HepG2 (cell line): ENCODE data around the gene ULBP2. TPM values are rescaled to one million over a fixed set of nuclear protein-coding genes. Genes with fewer than 3 reads are reported as not detected.

ENCODE experiments used
- ATAC-seq: fragments of 200-7000 bp; cut with Tn5 transposase; 3 replicates; pipeline ENCODE4 v1.9.1; 2020; ENCODE audit warnings: mild to moderate bottlenecking, moderate library complexity
- BruUV-seq: library from RNA; stranded (reverse); fragments of 400-500 nt; replicated peaks from 2 replicates; lab custom pipeline; 2021; lab: Mats Ljungman, UMichigan
- CTCF ChIA-PET: fragments of 300-600 bp; formaldehyde crosslinking; extraction: SDS; loops from one replicate; lab custom pipeline; 2021; ENCODE audit warnings: low total read pairs, inconsistent platforms, low intra/inter-chr PET ratio; lab: Yijun Ruan, JAX
- POLR2A ChIA-PET: fragments of 350-600 bp; sonication (Branson Sonifier 250); formaldehyde crosslinking; loops from one replicate; lab custom pipeline; 2020; ENCODE audit warnings: antibody characterized with exemption, inconsistent platforms; lab: Yijun Ruan, JAX
- DNase-seq: peaks from one replicate; pipeline ENCODE4 v3.0.0-alpha.2; 2015; ENCODE audit warnings: low spot score
- FAIRE-seq: peaks from 3 replicates; lab custom pipeline; 2011; peaks lifted over from hg19 to GRCh38; lab: Jason Lieb, UNC
- H2AFZ ChIP-seq: one replicate; pipeline ENCODE4 v1.6.1; 2011; ENCODE audit warnings: low read length, inconsistent platforms
- H3K27ac ChIP-seq: fragments of 300-600 bp; 3 replicates; pipeline ENCODE4 v1.8.0; 2011; ENCODE audit warnings: mixed run types, mild to moderate bottlenecking, mixed read lengths, low read length, inconsistent platforms; ENCODE audit not compliant: insufficient read depth; ENCODE audit errors: extremely low read length
- H3K27me3 ChIP-seq, 2 experiments: fragments of 200-600 bp in 1 of 2; 2 replicates in 1 of 2; 3 replicates in 1 of 2; pipeline versions ENCODE4 v1.6.0 to v1.8.0; 2011; ENCODE audit warnings: low read length in 2 of 2, mild to moderate bottlenecking in 2 of 2, moderate library complexity in 2 of 2, inconsistent platforms in 1 of 2; ENCODE audit not compliant: insufficient read depth in 2 of 2, control insufficient read depth in 1 of 2
- H3K36me3 ChIP-seq, 2 experiments: fragments of 200-600 bp in 1 of 2; replicated peaks in 1 of 2; 2 replicates in 1 of 2; 3 replicates in 1 of 2; pipeline versions ENCODE4 v1.5.1 to v1.8.0; 2011; ENCODE audit warnings: low read length in 2 of 2, inconsistent platforms in 1 of 2; ENCODE audit not compliant: insufficient read depth in 2 of 2, control insufficient read depth in 1 of 2
- H3K4me1 ChIP-seq: 2 replicates; pipeline ENCODE4 v1.5.1; 2012; ENCODE audit warnings: low read length, inconsistent platforms; ENCODE audit not compliant: insufficient read depth
- H3K4me2 ChIP-seq: 2 replicates; pipeline ENCODE4 v1.6.0; 2011; ENCODE audit warnings: low read depth, low read length, inconsistent platforms
- H3K4me3 ChIP-seq, 3 experiments: fragments of 200-600 bp in 1 of 3; sonication (generic), shearing (Covaris generic) in 1 of 3; replicated peaks in 1 of 3; 2 replicates each; pipeline ENCODE4 v1.5.1; 2011 to 2016; ENCODE audit warnings: low read length in 3 of 3, inconsistent platforms in 2 of 3, low read depth in 2 of 3, mild to moderate bottlenecking in 2 of 3, control low read depth in 1 of 3, mixed read lengths in 1 of 3; ENCODE audit not compliant: insufficient read depth in 1 of 3
- H3K79me2 ChIP-seq: one replicate; pipeline ENCODE4 v1.6.1; 2011; ENCODE audit warnings: low read length, inconsistent platforms; ENCODE audit not compliant: insufficient read depth
- H3K9ac ChIP-seq: 2 replicates; pipeline ENCODE4 v1.6.0; 2011; ENCODE audit warnings: mild to moderate bottlenecking, low read depth, low read length, inconsistent platforms; ENCODE audit not compliant: insufficient read depth
- H3K9me3 ChIP-seq: 2 replicates; pipeline ENCODE4 v1.5.1; 2012; ENCODE audit warnings: mild to moderate bottlenecking, low read length
- H4K20me1 ChIP-seq: 2 replicates; pipeline ENCODE4 v1.6.0; 2011; ENCODE audit warnings: inconsistent platforms, mild to moderate bottlenecking, low read length, moderate library complexity; ENCODE audit not compliant: insufficient read depth
- PRDM4 ChIP-seq: sonication (generic); formaldehyde crosslinking; IDR thresholded peaks from 2 replicates; pipeline ENCODE4 v1.9.0; 2021; ENCODE audit warnings: missing genetic modification reagents, borderline replicate concordance
- SOX5 ChIP-seq: IDR thresholded peaks from 2 replicates; pipeline ENCODE4 v1.6.1; 2016; ENCODE audit warnings: borderline replicate concordance
- UBTF ChIP-seq: sonication (generic); formaldehyde crosslinking; IDR thresholded peaks from 2 replicates; pipeline ENCODE4 v1.4.0; 2020; ENCODE audit warnings: mild to moderate bottlenecking, missing genetic modification reagents
- ZNF142 ChIP-seq: sonication (generic); formaldehyde crosslinking; IDR thresholded peaks from 2 replicates; pipeline ENCODE4 v1.4.0; 2020; ENCODE audit warnings: missing genetic modification reagents
- ZNF260 ChIP-seq: sonication (generic); formaldehyde crosslinking; IDR thresholded peaks from 2 replicates; pipeline ENCODE4 v1.4.0; 2020; ENCODE audit warnings: missing genetic modification reagents, low read depth, mild to moderate bottlenecking, borderline replicate concordance
- ZNF276 ChIP-seq: sonication (generic); formaldehyde crosslinking; IDR thresholded peaks from 2 replicates; pipeline ENCODE4 v1.4.0; 2020; ENCODE audit warnings: mild to moderate bottlenecking, low read depth, missing genetic modification reagents
- ZNF503 ChIP-seq: sonication (generic); formaldehyde crosslinking; IDR thresholded peaks from 2 replicates; pipeline ENCODE4 v1.4.0; 2020; ENCODE audit warnings: missing genetic modification reagents
- ZNF724P ChIP-seq: sonication (generic); formaldehyde crosslinking; IDR thresholded peaks from 2 replicates; pipeline ENCODE4 v1.8.0; 2022; ENCODE audit warnings: missing genetic modification reagents, borderline replicate concordance
- ZSCAN25 ChIP-seq: sonication (generic); formaldehyde crosslinking; IDR thresholded peaks from 2 replicates; pipeline ENCODE4 v1.8.0; 2022; ENCODE audit warnings: mild to moderate bottlenecking, missing genetic modification reagents
- WGBS: methylation state at CpG from one replicate; pipeline ENCODE4 v1.1.6; 2017; ENCODE audit warnings: low lambda C conversion rate; 5-methylcytosine and 5-hydroxymethylcytosine counted together
- in situ Hi-C: cut with HindIII; loops from 2 replicates; pipeline ENCODE4 v1.10.0; 2017; ENCODE audit warnings: low pct_unique_long_range_greater_than_20kb; ENCODE audit not compliant: extremely low pct_ligation_motif_present
- intact Hi-C: fragments of 100-400 bp; cut with micrococcal nuclease; formaldehyde crosslinking; loops from one replicate; pipeline ENCODE4 v1.10.0; 2022; ENCODE audit not compliant: unreplicated experiment
- polyA plus RNA-seq, 8 experiments: library from polyadenylated mRNA; depleted of rRNA in 3 of 8; stranded (reverse) in 7 of 8; unstranded in 1 of 8; fragments of >200 nt; fragmentation: Illumina TruSeq in 4 of 8; extraction: Trizol in 4 of 8; gene quantifications; 2 replicates each; pipeline versions ENCODE4 v1.2.1 to v1.2.3, GENCODE V29; 2011 to 2016; ENCODE audit warnings: low read depth in 4 of 8, missing spikeins in 1 of 8, mixed read lengths in 1 of 8; ENCODE audit not compliant: insufficient read depth in 1 of 8
- total RNA-seq, 5 experiments: library from RNA; depleted of rRNA; stranded (reverse); fragments of >200 nt; fragmentation: Illumina TruSeq; extraction: Trizol; gene quantifications; 2 replicates each; pipeline ENCODE4 v1.2.3, GENCODE V29; 2016; ENCODE audit warnings: low read depth in 1 of 5

ULBP2 gene
- total and polyA plus RNA-seq, 2 of the 13 experiments (the other 11 are each of a cell fraction or from before 2014, with no cell fraction given) = not detected

GRCh38 chr6:149985481-149985937, 43.7 kb downstream of the ULBP2 start:
- Histone ChIP-seq H3K9ac (no peak overlapping the region), H3K9me3 (no peaks in the 10 kb centered on the region), H3K36me3 (no peaks in the 10 kb centered on the region), H3K27ac (no peak overlapping the region), H3K4me1 (0 out of 2 replicates have a peak, but pooled peaks cover 5% of the 10 kb centered on the region), H3K27me3 (peaks cover 14 to 75% of the 10 kb centered on the region in 2 experiments), H3K79me2 (no peaks in the 10 kb centered on the region), H3K4me3 (no peak overlapping the region), H2AFZ (no peak overlapping the region), H3K4me2 (no peak overlapping the region), H4K20me1 (no peaks in the 10 kb centered on the region)
- BruUV-seq = no TSS peak
- POLR2A ChIA-PET = no interaction called here
- 27% methylated on average over 5 of the region's 5 CpGs for WGBS
- FAIRE-seq (no peak), DNase-seq (no peak), ATAC-seq (peak; percentile 37; the same call in 2 of the 3 replicates)
- in situ Hi-C loops (no loop called here), intact Hi-C loops (no loop called here)
- CTCF ChIA-PET = no interaction called here
- TF ChIP-seq ZNF724P (CRISPR knock-in tag) (no peak), ZNF276 (no peak), SOX5 (CRISPR knock-in tag) (no peak), PRDM4 (CRISPR knock-in tag) (no peak), UBTF (CRISPR knock-in tag) (no peak), ZNF260 (no peak), ZNF503 (no peak), ZSCAN25 (CRISPR knock-in tag) (no peak), ZNF142 (CRISPR knock-in tag) (no peak)
